ENCODE measurements around the gene CHML. TPM values are rescaled to one million over a fixed set of nuclear protein-coding genes. Genes with fewer than 3 reads are reported as not detected.

The CHML gene
- total and polyA plus RNA-seq, 2 of the 8 experiments (the other 6 are each of a cell fraction or from before 2014, with no cell fraction given): 11.5 to 82.4 TPM

DNA sequence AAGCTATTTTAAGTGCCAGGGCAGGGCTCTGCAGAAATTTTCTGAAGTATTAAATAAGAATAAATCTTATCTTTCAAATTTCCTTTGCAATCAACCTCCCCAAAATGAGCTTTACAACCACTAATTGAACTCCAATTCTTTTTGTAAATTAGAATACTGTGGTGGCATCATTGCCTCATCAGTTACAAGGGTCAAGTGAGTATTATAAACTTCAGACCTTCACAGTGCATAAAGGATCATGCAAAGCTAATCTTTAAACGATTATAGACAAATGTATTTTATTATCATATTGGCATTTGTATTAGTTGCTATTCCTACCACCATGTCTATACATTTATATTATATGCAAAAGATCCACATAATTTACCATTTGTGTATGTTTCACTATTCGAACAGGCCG, 7.2 kb downstream of the CHML start:
- peaks cover 3% of the 10 kb centered on the region; the same call in 1 of the 2 replicates for H3K79me1 ChIP-seq (ENCODE audit: low read depth, low read length)
- no peak overlapping the region for H3K4me2 ChIP-seq (ENCODE audit: insufficient read depth in 1 of 2, low read depth in 2 of 2, low read length in 2 of 2)
- H2BK15ac ChIP-seq (ENCODE audit: low read length): no peak overlapping the region
- H3K79me2 ChIP-seq (ENCODE audit: control insufficient read depth in 1 of 2, insufficient read depth in 2 of 2, low read length in 2 of 2): peaks cover 0 to 76% of the 10 kb centered on the region in 2 experiments; a peak in 3 of 4 replicates
- H3K4me1 ChIP-seq (replicated peaks in 1 of 4; ENCODE audit: control insufficient read depth in 3 of 4, insufficient read depth in 4 of 4, low read length in 3 of 4): peaks cover 0 to 6% (median 3%) of the 10 kb centered on the region in 4 experiments; a peak in 3 of 7 replicates
- POLR2A ChIA-PET (ENCODE audit: partially characterized antibody): interaction anchor here (1.5 kb wide), 1 partner anchor 10 kb away, joined by 3 read pairs; no protein-coding TSS in a partner anchor
- no peak overlapping the region for H2AK5ac ChIP-seq (ENCODE audit: low read depth, low read length)
- H3K23ac ChIP-seq (ENCODE audit: insufficient read length): no peak overlapping the region
- H3K27me3 ChIP-seq (replicated peaks in 1 of 4; ENCODE audit: control insufficient read depth in 3 of 4, extremely low read depth in 1 of 4, insufficient read depth in 3 of 4, low read length in 3 of 4): no peaks in the 10 kb centered on the region
- no peak overlapping the region for H2BK12ac ChIP-seq (ENCODE audit: low read depth, low read length)
- no peak overlapping the region for H2BK20ac ChIP-seq (ENCODE audit: low read length)
- H2AFZ ChIP-seq (ENCODE audit: low read length): no peak overlapping the region
- H3K36me3 ChIP-seq (ENCODE audit: control insufficient read depth in 2 of 4, insufficient read depth in 4 of 4, low read length in 3 of 4): peaks cover 0 to 37% (median 11%) of the 10 kb centered on the region in 4 experiments; a peak in 6 of 8 replicates
- no peak overlapping the region for H3K18ac ChIP-seq (ENCODE audit: extremely low read depth, low read length)
- DNase-seq (ENCODE audit: low read depth in 1 of 2, low spot score in 2 of 2): no peak
- no peak overlapping the region for H4K8ac ChIP-seq (ENCODE audit: extremely low read depth, insufficient read depth, low read length)
- no peak overlapping the region for H2BK120ac ChIP-seq (replicated peaks; ENCODE audit: low read depth, low read length)
- CTCF ChIA-PET (ENCODE audit: partially characterized antibody): interaction anchor here (0.9 to 2.1 kb wide), 4 partner anchors 12 to 205 kb away, joined by 3 to 12 read pairs (median 4); no protein-coding TSS in a partner anchor
- FAIRE-seq: no peak
- H3K4me3 ChIP-seq (ENCODE audit: extremely low read depth in 1 of 4, insufficient read depth in 2 of 4, low read depth in 3 of 4, low read length in 4 of 4): no peak overlapping the region
- WGBS, 2 experiments (ENCODE audit: extremely low coverage in 1 of 2, insufficient coverage in 1 of 2, insufficient read length in 1 of 2, insufficient replicate concordance in 2 of 2, low coverage in 1 of 2, low lambda C conversion rate in 2 of 2, missing lambda C conversion rate in 1 of 2): 97% methylated on average over 3 of the region's 3 CpGs; no CpG with 5 or more reads in 1 of the 2 experiments
- no peak overlapping the region for H4K5ac ChIP-seq (ENCODE audit: insufficient read length, low read depth, low read length)
- H3K27ac ChIP-seq (ENCODE audit: low read depth, low read length): no peak overlapping the region
- peaks cover 0 to 13% of the 10 kb centered on the region in 2 experiments for H4K20me1 ChIP-seq (replicated peaks in 1 of 2; ENCODE audit: control insufficient read depth in 1 of 2, insufficient read depth in 2 of 2, low read length in 2 of 2)
- H3K9ac ChIP-seq (replicated peaks in 1 of 4; ENCODE audit: extremely low read depth in 1 of 4, low read depth in 3 of 4, low read length in 3 of 4): no peak overlapping the region
- H3K56ac ChIP-seq (replicated peaks; ENCODE audit: insufficient read length, low read depth, low read length): no peak overlapping the region
- no peak overlapping the region for H4K91ac ChIP-seq (replicated peaks; ENCODE audit: insufficient read length, low read length)
- H3K23me2 ChIP-seq (ENCODE audit: low read depth, low read length): no peaks in the 10 kb centered on the region
- H2BK5ac ChIP-seq (ENCODE audit: low read depth, low read length): no peak overlapping the region
- no peak overlapping the region for H3K14ac ChIP-seq (ENCODE audit: insufficient read length)
- no peak overlapping the region for H3K4ac ChIP-seq (replicated peaks; ENCODE audit: insufficient read length, low read depth, low read length)
- H3K9me3 ChIP-seq (ENCODE audit: insufficient read depth in 2 of 2, low read depth in 1 of 2, low read length in 1 of 2): no peaks in the 10 kb centered on the region
- no peak for TF ChIP-seq EZH2 (IDR thresholded peaks at IDR 0.05; ENCODE audit: low read depth, low read length, severe bottlenecking)
- no peak for TF ChIP-seq JUND (IDR thresholded peaks at IDR 0.05; ENCODE audit: low read length)
- no peak for TF ChIP-seq SUZ12 (IDR thresholded peaks at IDR 0.05; ENCODE audit: low read length)
- TF ChIP-seq CTCF (IDR thresholded peaks at IDR 0.05; ENCODE audit: control extremely low read depth in 1 of 3, insufficient read depth in 1 of 3, low read depth in 1 of 3, low read length in 3 of 3): no peak
- TF ChIP-seq E2F6 (IDR thresholded peaks at IDR 0.05): no peak
- TF ChIP-seq CBX5 (IDR thresholded peaks at IDR 0.05; ENCODE audit: low read depth, low read length): no peak
- TF ChIP-seq, protein P1, sequence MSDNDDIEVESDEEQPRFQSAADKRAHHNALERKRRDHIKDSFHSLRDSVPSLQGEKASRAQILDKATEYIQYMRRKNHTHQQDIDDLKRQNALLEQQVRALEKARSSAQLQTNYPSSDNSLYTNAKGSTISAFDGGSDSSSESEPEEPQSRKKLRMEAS (IDR thresholded peaks at IDR 0.05): no peak
- TF ChIP-seq ATF3 (IDR thresholded peaks at IDR 0.05; ENCODE audit: insufficient read depth, low read depth, low read length): no peak
- TF ChIP-seq RFX5 (IDR thresholded peaks at IDR 0.05; ENCODE audit: borderline replicate concordance, low read depth, low read length): no peak

Measured in H1 (cell line).